ENCODE data around the gene TBC1D1. TPM values are rescaled to one million over a fixed set of nuclear protein-coding genes. Genes with fewer than 3 reads are reported as not detected.

Gene TBC1D1
- polyA plus RNA-seq, 3 donors: 23.3 to 70.0 (median 31.5) TPM

DNA sequence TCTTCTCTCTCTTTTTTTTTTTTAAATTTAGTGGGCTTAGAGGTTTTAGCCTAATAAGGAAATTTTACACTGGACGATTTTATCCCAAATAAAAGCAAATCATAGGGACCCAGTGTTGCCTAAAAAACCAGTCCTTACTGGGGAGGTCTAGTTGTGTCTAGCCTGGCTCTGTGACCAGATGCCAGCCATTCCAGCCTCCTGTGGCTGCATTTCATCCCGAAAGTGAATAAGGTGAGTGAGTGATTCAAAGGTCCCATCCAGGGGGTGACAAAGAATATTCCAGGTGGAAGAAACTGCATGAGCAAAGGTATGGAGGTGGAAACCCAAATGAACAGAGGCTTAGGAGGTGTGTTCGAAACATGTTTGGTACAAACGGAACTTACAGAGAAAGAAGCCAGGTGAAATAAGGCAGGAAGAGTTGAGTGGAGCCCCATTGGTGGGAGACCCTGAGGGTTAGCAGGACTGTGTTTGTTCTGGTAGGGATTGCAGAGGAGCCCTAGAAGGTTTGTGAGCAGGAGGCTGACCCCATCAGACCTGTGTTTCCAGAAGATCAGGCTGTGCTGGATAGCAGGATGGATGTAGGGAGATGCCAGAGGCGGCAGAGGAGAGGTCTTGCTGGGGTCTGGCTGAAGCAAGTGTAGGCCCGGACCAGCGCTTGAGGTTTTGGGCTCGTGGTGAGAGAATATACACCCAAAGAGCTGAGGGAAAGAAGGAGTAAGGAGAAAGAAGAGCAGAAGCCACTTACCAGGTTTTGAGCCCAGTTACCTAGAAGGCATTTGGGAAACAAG lies 100.9 kb downstream of the TBC1D1 start:
- Histone ChIP-seq H3K27me3 (ENCODE audit: control insufficient read depth in 2 of 2, insufficient read depth in 2 of 2, low read length in 2 of 2) (no peaks in the 10 kb centered on the region), H4K20me1 (ENCODE audit: insufficient read depth, low read length) (peaks cover 54% of the 10 kb centered on the region), H3K4me3 (replicated peaks in 1 of 3; ENCODE audit: low read depth in 2 of 3, low read length in 3 of 3) (no peak overlapping the region), H3K9me3 (replicated peaks in 1 of 2; ENCODE audit: control insufficient read depth in 1 of 2, insufficient read depth in 1 of 2, low read length in 2 of 2) (no peaks in the 10 kb centered on the region), H3K4me2 (replicated peaks; ENCODE audit: extremely low read depth, low read length, poor library complexity, severe bottlenecking) (no peak overlapping the region), H3K4me1 (ENCODE audit: control insufficient read depth in 1 of 2, insufficient read depth in 2 of 2, low read length in 2 of 2) (peaks cover 45 to 56% of the 10 kb centered on the region in 2 donors), H3K27ac (ENCODE audit: low read depth in 1 of 2, low read length in 2 of 2) (peak overlapping the region in 1 of 2 donors; percentile 89), H3K9ac (ENCODE audit: insufficient read depth, low read length, poor library complexity, severe bottlenecking) (no peak overlapping the region), H2AFZ (ENCODE audit: insufficient read depth, low read depth, low read length, poor library complexity, severe bottlenecking) (no peak overlapping the region), H3K36me3 (replicated peaks in 1 of 2; ENCODE audit: control insufficient read depth in 1 of 2, insufficient read depth in 2 of 2, low read length in 2 of 2) (peaks cover 0 to 10% of the 10 kb centered on the region in 2 donors), H3K79me2 (ENCODE audit: insufficient read depth, low read length) (peaks cover 97% of the 10 kb centered on the region)
- WGBS (ENCODE audit: insufficient coverage): 99% methylated on average over 6 of the region's 8 CpGs
- H3K4me1 Mint-ChIP-seq: peaks cover 70% of the 10 kb centered on the region
- H3K36me3 Mint-ChIP-seq: peaks cover 16 to 36% of the 10 kb centered on the region in 2 donors
- H3K27ac Mint-ChIP-seq: peak overlapping the region in 6 of 7 donors; percentile 71 to 87 (median 77)
- no peak for DNase-seq
- no peaks in the 10 kb centered on the region for H3K27me3 Mint-ChIP-seq (ENCODE audit: low read depth in 3 of 3)
- H3K9me3 Mint-ChIP-seq: peaks cover 0 to 2% (median 0%) of the 10 kb centered on the region in 7 donors
- H3K4me3 Mint-ChIP-seq: no peak overlapping the region
- intact Hi-C loops (cut with micrococcal nuclease): no loop called here
- TF ChIP-seq, protein P1, sequence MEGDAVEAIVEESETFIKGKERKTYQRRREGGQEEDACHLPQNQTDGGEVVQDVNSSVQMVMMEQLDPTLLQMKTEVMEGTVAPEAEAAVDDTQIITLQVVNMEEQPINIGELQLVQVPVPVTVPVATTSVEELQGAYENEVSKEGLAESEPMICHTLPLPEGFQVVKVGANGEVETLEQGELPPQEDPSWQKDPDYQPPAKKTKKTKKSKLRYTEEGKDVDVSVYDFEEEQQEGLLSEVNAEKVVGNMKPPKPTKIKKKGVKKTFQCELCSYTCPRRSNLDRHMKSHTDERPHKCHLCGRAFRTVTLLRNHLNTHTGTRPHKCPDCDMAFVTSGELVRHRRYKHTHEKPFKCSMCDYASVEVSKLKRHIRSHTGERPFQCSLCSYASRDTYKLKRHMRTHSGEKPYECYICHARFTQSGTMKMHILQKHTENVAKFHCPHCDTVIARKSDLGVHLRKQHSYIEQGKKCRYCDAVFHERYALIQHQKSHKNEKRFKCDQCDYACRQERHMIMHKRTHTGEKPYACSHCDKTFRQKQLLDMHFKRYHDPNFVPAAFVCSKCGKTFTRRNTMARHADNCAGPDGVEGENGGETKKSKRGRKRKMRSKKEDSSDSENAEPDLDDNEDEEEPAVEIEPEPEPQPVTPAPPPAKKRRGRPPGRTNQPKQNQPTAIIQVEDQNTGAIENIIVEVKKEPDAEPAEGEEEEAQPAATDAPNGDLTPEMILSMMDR (IDR thresholded peaks at IDR 0.05): no peak

DNA sequence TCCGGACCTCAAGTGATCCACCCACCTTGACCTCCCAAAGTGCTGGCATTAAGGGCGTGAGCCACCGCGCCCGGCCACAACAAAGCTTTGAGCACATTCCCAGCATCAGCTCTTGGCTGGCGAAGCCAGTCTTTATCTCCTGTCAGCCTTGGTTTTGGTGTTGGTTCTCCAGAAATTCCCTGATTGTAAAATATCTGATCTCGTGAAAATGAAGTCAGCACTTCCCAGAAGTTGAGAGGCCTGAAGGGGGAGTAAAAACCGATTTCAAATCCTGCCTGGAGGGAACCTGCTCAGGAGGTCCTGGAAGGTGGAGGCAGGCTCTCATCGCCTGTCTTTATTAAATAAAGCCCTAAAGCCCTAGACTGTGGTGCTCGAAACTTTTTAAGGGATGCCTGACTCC lies 102.9 kb downstream of the TBC1D1 start:
- Histone ChIP-seq H3K9me3 (replicated peaks in 1 of 2; ENCODE audit: control insufficient read depth in 1 of 2, insufficient read depth in 1 of 2, low read length in 2 of 2) (no peaks in the 10 kb centered on the region), H3K9ac (ENCODE audit: insufficient read depth, low read length, poor library complexity, severe bottlenecking) (no peak overlapping the region), H2AFZ (ENCODE audit: insufficient read depth, low read depth, low read length, poor library complexity, severe bottlenecking) (no peak overlapping the region), H3K27me3 (ENCODE audit: control insufficient read depth in 2 of 2, insufficient read depth in 2 of 2, low read length in 2 of 2) (no peaks in the 10 kb centered on the region), H3K4me2 (replicated peaks; ENCODE audit: extremely low read depth, low read length, poor library complexity, severe bottlenecking) (no peak overlapping the region), H3K27ac (ENCODE audit: low read depth in 1 of 2, low read length in 2 of 2) (peak overlapping the region in 1 of 2 donors; percentile 59), H4K20me1 (ENCODE audit: insufficient read depth, low read length) (peaks cover 59% of the 10 kb centered on the region), H3K36me3 (replicated peaks in 1 of 2; ENCODE audit: control insufficient read depth in 1 of 2, insufficient read depth in 2 of 2, low read length in 2 of 2) (peaks cover 0 to 16% of the 10 kb centered on the region in 2 donors), H3K4me3 (replicated peaks in 1 of 3; ENCODE audit: low read depth in 2 of 3, low read length in 3 of 3) (no peak overlapping the region), H3K4me1 (ENCODE audit: control insufficient read depth in 1 of 2, insufficient read depth in 2 of 2, low read length in 2 of 2) (peaks cover 37 to 41% of the 10 kb centered on the region in 2 donors), H3K79me2 (ENCODE audit: insufficient read depth, low read length) (peaks cover 97% of the 10 kb centered on the region)
- Mint-ChIP-seq H3K36me3 (peaks cover 17 to 37% of the 10 kb centered on the region in 2 donors), H3K4me3 (no peak overlapping the region), H3K9me3 (peaks cover 0 to 2% (median 0%) of the 10 kb centered on the region in 7 donors), H3K27ac (peak overlapping the region; percentile 10 to 82 (median 70)), H3K4me1 (peaks cover 57% of the 10 kb centered on the region), H3K27me3 (ENCODE audit: low read depth in 3 of 3) (no peaks in the 10 kb centered on the region)
- intact Hi-C loops (cut with micrococcal nuclease): no loop called here
- no peak for DNase-seq
- 100% methylated on average over 6 of the region's 10 CpGs for WGBS (ENCODE audit: insufficient coverage)
- TF ChIP-seq, protein P1 (IDR thresholded peaks at IDR 0.05): no peak

Data from CD14-positive monocyte (primary cell).